GM18519 (cell line): ENCODE data around the gene RBKS.
"Not testable (repeated sequence)": the region's sequence is repeated elsewhere in the genome, so short reads cannot be mapped to it uniquely, and the experiment has no call there.

ENCODE experiments used
- ATAC-seq: cut with Tn5 transposase; IDR thresholded peaks from one replicate; pipeline ENCODE4 v1.9.1; 2021; ENCODE audit warnings: mild to moderate bottlenecking, moderate library complexity; ENCODE audit not compliant: unreplicated experiment, low FRiP score

The RBKS gene

GRCh38 chr2:27771202-27771547, 119.0 kb downstream of the RBKS start:
- ATAC-seq: no peak

- no peak for ATAC-seq
Measured at GRCh38 chr2:27766287-27766661, 123.9 kb downstream of the RBKS start.

- ATAC-seq: no peak
Measured at GRCh38 chr2:27765621-27766286, 124.4 kb downstream of the RBKS start.

GRCh38 chr2:27764526-27764925, 125.7 kb downstream of the RBKS start:
- ATAC-seq: not testable (repeated sequence)

GRCh38 chr2:27763907-27764267, 126.3 kb downstream of the RBKS start:
- no peak for ATAC-seq

GRCh38 chr2:27762951-27763906, 127.0 kb downstream of the RBKS start:
- ATAC-seq: no peak

GRCh38 chr2:27756544-27757498, 133.4 kb downstream of the RBKS start:
- ATAC-seq: no peak

- ATAC-seq: no peak
Measured at GRCh38 chr2:27756091-27756490, 134.1 kb downstream of the RBKS start.

GRCh38 chr2:27754831-27755230, 135.4 kb downstream of the RBKS start:
- no peak for ATAC-seq

- no peak for ATAC-seq
Measured at GRCh38 chr2:27754138-27754588, 136.0 kb downstream of the RBKS start.

- ATAC-seq: no peak
Measured at GRCh38 chr2:27752551-27753237, 137.5 kb downstream of the RBKS start.

GRCh38 chr2:27751377-27751776, 138.8 kb downstream of the RBKS start:
- no peak for ATAC-seq

- not testable (repeated sequence) for ATAC-seq
Measured at GRCh38 chr2:27748803-27749554, 141.2 kb downstream of the RBKS start.

GRCh38 chr2:27747827-27748352, 142.3 kb downstream of the RBKS start:
- no peak for ATAC-seq

GRCh38 chr2:27746325-27746724, 143.9 kb downstream of the RBKS start:
- no peak for ATAC-seq

GRCh38 chr2:27745494-27745893, 144.7 kb downstream of the RBKS start:
- ATAC-seq: not testable (repeated sequence)

- no peak for ATAC-seq
Measured at GRCh38 chr2:27742571-27742970, 147.6 kb downstream of the RBKS start.

- ATAC-seq: no peak
Measured at GRCh38 chr2:27741673-27742072, 148.5 kb downstream of the RBKS start.

- no peak for ATAC-seq
Measured at GRCh38 chr2:27739058-27739373, 151.2 kb downstream of the RBKS start.
